A549 (cell line): ENCODE measurements around the gene STAG3. TPM values are rescaled to one million over a fixed set of nuclear protein-coding genes. Genes with fewer than 3 reads are reported as not detected.
"Not testable (repeated sequence)": the region's sequence is repeated elsewhere in the genome, so short reads cannot be mapped to it uniquely, and the experiment has no call there.

Experiments
- ATAC-seq, 2 experiments: fragments of 200-7000 bp in 1 of 2; fragments of >200 bp in 1 of 2; cut with Nextera tagmentation in 1 of 2; cut with Tn5 transposase in 1 of 2; 3 replicates each; pipeline versions ENCODE4 v1.8.0 to v1.9.1; 2018 to 2020; ENCODE audit warnings: mild to moderate bottlenecking in 1 of 2, moderate library complexity in 1 of 2
- CTCF ChIA-PET: fragments of 300-600 bp; sonication (Branson Sonifier 250); formaldehyde crosslinking; extraction: SDS; loops from one replicate; lab custom pipeline; 2021; ENCODE audit warnings: antibody characterized with exemption, inconsistent platforms; lab: Yijun Ruan, JAX
- POLR2A ChIA-PET: fragments of 350-600 bp; formaldehyde crosslinking; extraction: SDS; loops from one replicate; lab custom pipeline; 2021; ENCODE audit warnings: antibody characterized with exemption, inconsistent platforms; lab: Yijun Ruan, JAX
- DNase-seq, 2 experiments: peaks; one replicate each; pipeline versions ENCODE4 v3.0.0 to v3.0.0-alpha.2; 2011 to 2016; ENCODE audit warnings: low read depth in 1 of 2, low spot score in 1 of 2
- FAIRE-seq: peaks from 2 replicates; lab custom pipeline; 2011; peaks lifted over from hg19 to GRCh38; lab: Jason Lieb, UNC
- H3K27ac ChIP-seq, 2 experiments: fragments of >200 bp; sonication (Bioruptor Twin); formaldehyde crosslinking; 3 replicates each; pipeline ENCODE4 v1.5.1; 2016 to 2017
- H3K4me1 ChIP-seq: fragments of >200 bp; sonication (Bioruptor Twin); formaldehyde crosslinking; 3 replicates; pipeline ENCODE4 v1.6.1; 2016
- H3K4me2 ChIP-seq: fragments of >200 bp; sonication (Bioruptor Twin); formaldehyde crosslinking; 3 replicates; pipeline ENCODE4 v1.6.1; 2016
- H3K4me3 ChIP-seq: fragments of >200 bp; sonication (Bioruptor Twin); formaldehyde crosslinking; 3 replicates; pipeline ENCODE4 v1.5.1; 2016
- H3K9me3 ChIP-seq: fragments of >200 bp; sonication (Bioruptor Twin); formaldehyde crosslinking; 3 replicates; pipeline ENCODE4 v1.6.1; 2016
- CBX8 ChIP-seq: fragments of 200-600 bp; sonication (generic); IDR thresholded peaks from 2 replicates; pipeline ENCODE4 v1.6.1; 2016
- CTCF ChIP-seq: fragments of >200 bp; sonication (Bioruptor Twin); formaldehyde crosslinking; IDR thresholded peaks from 3 replicates; pipeline ENCODE4 v1.5.1; 2016
- EHMT2 ChIP-seq: fragments of 200-600 bp; sonication (generic); IDR thresholded peaks from 2 replicates; pipeline ENCODE4 v1.6.1; 2016; ENCODE audit warnings: antibody characterized with exemption, low read depth, mild to moderate bottlenecking, moderate library complexity
- ESRRA ChIP-seq: fragments of 150-350 bp; IDR thresholded peaks from 2 replicates; pipeline ENCODE4 v1.6.1; 2014; ENCODE audit warnings: mild to moderate bottlenecking, low read length, borderline replicate concordance
- FOSL2 ChIP-seq, 2 experiments: fragments of 450-650 bp in 1 of 2; fragments of >200 bp in 1 of 2; sonication (Bioruptor Twin) in 1 of 2; formaldehyde crosslinking; IDR thresholded peaks; 2 replicates each; pipeline versions ENCODE4 v1.5.0 to v1.6.1; 2016 to 2020; ENCODE audit warnings: mild to moderate bottlenecking in 1 of 2, moderate library complexity in 1 of 2
- GATA3 ChIP-seq: IDR thresholded peaks from 2 replicates; pipeline ENCODE4 v1.6.1; 2012; ENCODE audit warnings: borderline replicate concordance
- HDAC2 ChIP-seq: fragments of 200-600 bp; sonication (generic); IDR thresholded peaks from 2 replicates; pipeline ENCODE4 v1.6.1; 2016
- HES2 ChIP-seq: fragments of >200 bp; sonication (Bioruptor Twin); formaldehyde crosslinking; IDR thresholded peaks from 2 replicates; pipeline ENCODE4 v1.6.1; 2016
- HMGXB4 ChIP-seq: fragments of 250-450 bp; sonication (Bioruptor Pico); IDR thresholded peaks from 2 replicates; pipeline ENCODE4 v1.5.0; 2021; ENCODE audit warnings: mild to moderate bottlenecking, moderate library complexity, borderline replicate concordance
- HOXA7 ChIP-seq: fragments of 250-450 bp; sonication (Bioruptor Pico); IDR thresholded peaks from 2 replicates; pipeline ENCODE4 v1.5.0; 2020; ENCODE audit warnings: mild to moderate bottlenecking, moderate library complexity
- JUNB ChIP-seq: fragments of >200 bp; sonication (Bioruptor Twin); formaldehyde crosslinking; IDR thresholded peaks from 2 replicates; pipeline ENCODE4 v1.6.1; 2016
- KDM1A ChIP-seq: fragments of 200-600 bp; sonication (generic); IDR thresholded peaks from 2 replicates; pipeline ENCODE4 v1.6.1; 2016; ENCODE audit warnings: low read depth, mild to moderate bottlenecking
- KDM5A ChIP-seq: fragments of 200-600 bp; sonication (generic); IDR thresholded peaks from 2 replicates; pipeline ENCODE4 v1.6.1; 2016; ENCODE audit warnings: antibody characterized with exemption, mild to moderate bottlenecking
- MAFK ChIP-seq: fragments of 450-650 bp; IDR thresholded peaks from 2 replicates; pipeline ENCODE4 v1.6.1; 2014; ENCODE audit not compliant: partially characterized antibody
- MAZ ChIP-seq: fragments of 150-350 bp; IDR thresholded peaks from 2 replicates; pipeline ENCODE4 v1.6.1; 2014; ENCODE audit warnings: antibody characterized with exemption, low read depth, low read length, borderline replicate concordance
- MYC ChIP-seq: IDR thresholded peaks from 2 replicates; pipeline ENCODE4 v1.6.1; 2012; ENCODE audit warnings: mild to moderate bottlenecking, inconsistent platforms, low read length, improper control_type of control experiment, borderline replicate concordance
- NR3C1 ChIP-seq: fragments of >200 bp; sonication (Bioruptor Twin); formaldehyde crosslinking; IDR thresholded peaks from 3 replicates; pipeline ENCODE4 v1.6.1; 2017
- REST ChIP-seq: fragments of 200-600 bp; sonication (generic); IDR thresholded peaks from 2 replicates; pipeline ENCODE4 v1.6.1; 2016; ENCODE audit warnings: antibody characterized with exemption, mild to moderate bottlenecking, moderate library complexity
- RNF2 ChIP-seq: fragments of 200-600 bp; sonication (generic); IDR thresholded peaks from 2 replicates; pipeline ENCODE4 v1.6.1; 2016; ENCODE audit warnings: low read depth, mild to moderate bottlenecking, antibody characterized with exemption, moderate library complexity, borderline replicate concordance
- ZC3H11A ChIP-seq: fragments of 450-650 bp; IDR thresholded peaks from 2 replicates; pipeline ENCODE4 v1.6.1; 2014; ENCODE audit warnings: antibody characterized with exemption, mild to moderate bottlenecking
- whole genome bisulfite sequencing: methylation state at CpG from one replicate; pipeline ENCODE4 v1.1.6; 2017; ENCODE audit errors: missing lambda C conversion rate; 5-methylcytosine and 5-hydroxymethylcytosine counted together
- polyA plus RNA-seq, 4 experiments: library from polyadenylated mRNA; depleted of rRNA in 3 of 4; stranded (reverse); fragments of >200 nt; fragmentation: RNase III in 1 of 4; extraction: RNeasy Plus Mini Kit Qiagen cat#74134 plus additional on column Dnase treatment in 1 of 4; gene quantifications; 2 replicates in 3 of 4; 3 replicates in 1 of 4; pipeline ENCODE4 v1.2.3, GENCODE V29; 2011 to 2017

STAG3 gene
- polyA plus RNA-seq, 2 of the 4 experiments (the other 2 are of a cell fraction), result 0.25 to 0.50 TPM

GRCh38 chr7:100128637-100128963 is 49.1 kb upstream of the STAG3 start:
- DNase-seq (no peak), ATAC-seq (no peak), FAIRE-seq (no peak)
- H3K4me2 ChIP-seq, result no peak overlapping the region
- 70% methylated on average over 1 of the region's 1 CpG for WGBS
- H3K27ac ChIP-seq, result no peak overlapping the region
- TF ChIP-seq CBX8 (no peak), EHMT2 (no peak), ESRRA (no peak), HES2 (no peak), KDM1A (no peak), HMGXB4 (no peak), HOXA7 (CRISPR knock-in tag) (no peak), MYC (no peak), ZC3H11A (no peak), KDM5A (no peak), RNF2 (no peak), HDAC2 (no peak), NR3C1 (no peak), GATA3 (no peak), JUNB (no peak), MAZ (no peak), FOSL2 (IDR thresholded peaks at IDR 0.05) (no peak), FOSL2 (CRISPR knock-in tag; IDR thresholded peaks at IDR 0.05) (no peak), REST (no peak), CTCF (no peak), MAFK (no peak)
- H3K9me3 ChIP-seq, result no peaks in the 10 kb centered on the region
- CTCF ChIA-PET, result interaction anchor here (1.0 to 13.2 kb wide), 7 partner anchors 22 to 279 kb away, joined by 3 to 245 read pairs (median 7); partner anchors contain the start of genes AP4M1, GJC3, LAMTOR4 and MCM7
- POLR2A ChIA-PET, result interaction anchor here (3.4 kb wide), 1 partner anchor 28 kb away, joined by 8 read pairs; the partner anchor contains the start of genes AP4M1 and MCM7
- H3K4me1 ChIP-seq, result peaks cover 30% of the 10 kb centered on the region
- no peak overlapping the region for H3K4me3 ChIP-seq

- H3K4me1 ChIP-seq, result peaks cover 21% of the 10 kb centered on the region
- H3K4me3 ChIP-seq, H3K27ac ChIP-seq, DNase-seq, ATAC-seq, H3K9me3 ChIP-seq, FAIRE-seq, H3K4me2 ChIP-seq: not testable (repeated sequence)
- ChIA-PET POLR2A (interaction anchor here (3.4 kb wide), 1 partner anchor 29 kb away, joined by 8 read pairs; the partner anchor contains the start of genes AP4M1 and MCM7), CTCF (interaction anchor here (0.6 to 13.2 kb wide), 19 partner anchors 8 to 1218 kb away, joined by 3 to 245 read pairs (median 4); partner anchors contain the start of genes AP4M1, CNPY4, LAMTOR4 and MCM7)
- WGBS, result 75% methylated on average over 1 of the region's 1 CpG
Measured at GRCh38 chr7:100130220-100130607, 47.5 kb upstream of the STAG3 start.
